HEK293 (cell line): ENCODE measurements around the gene NUP85.

Experiments
- CTCF ChIA-PET: fragments of 350-600 bp; formaldehyde crosslinking; extraction: SDS; loops from one replicate; lab custom pipeline; 2021; ENCODE audit warnings: antibody characterized with exemption; lab: Yijun Ruan, JAX
- POLR2A ChIA-PET: fragments of 300-600 bp; formaldehyde crosslinking; extraction: SDS; loops from one replicate; lab custom pipeline; 2020; ENCODE audit warnings: antibody characterized with exemption, inconsistent platforms; lab: Yijun Ruan, JAX
- H3K27ac ChIP-seq: fragments of 200-500 bp; sonication (Bioruptor generic); 2 replicates; pipeline ENCODE4 v1.5.1; 2014; ENCODE audit warnings: low read depth, low read length, control low read depth, inconsistent platforms; ENCODE audit errors: extremely low read depth
- H3K36me3 ChIP-seq, 2 experiments: fragments of 200-500 bp in 1 of 2; sonication (Bioruptor generic) in 1 of 2; 1 replicate in 1 of 2; 2 replicates in 1 of 2; pipeline ENCODE4 v1.5.1; 2014 to 2017; ENCODE audit warnings: inconsistent platforms in 2 of 2, low read length in 2 of 2; ENCODE audit not compliant: control insufficient read depth in 2 of 2, insufficient read depth in 1 of 2
- H3K4me1 ChIP-seq: fragments of 200-500 bp; sonication (Bioruptor generic); 2 replicates; pipeline ENCODE4 v1.5.1; 2014; ENCODE audit warnings: mild to moderate bottlenecking, low read length, inconsistent platforms; ENCODE audit not compliant: control insufficient read depth, insufficient read depth
- H3K4me3 ChIP-seq: 2 replicates; pipeline ENCODE4 v1.5.1; 2011; ENCODE audit warnings: low read depth, mild to moderate bottlenecking, control low read depth, low read length, moderate library complexity
- H3K9me3 ChIP-seq: fragments of 200-500 bp; sonication (Bioruptor generic); 2 replicates; pipeline ENCODE4 v1.5.1; 2014; ENCODE audit warnings: low read depth, low read length, inconsistent platforms; ENCODE audit not compliant: control insufficient read depth, insufficient read depth
- ATF2 ChIP-seq: fragments of 450-650 bp; formaldehyde crosslinking; IDR thresholded peaks from 2 replicates; pipeline ENCODE4 v1.5.1; 2016; ENCODE audit warnings: missing biosample characterization, missing genetic modification characterization, low read depth
- KLF10 ChIP-seq: fragments of 450-650 bp; IDR thresholded peaks from 2 replicates; pipeline ENCODE4 v1.5.1; 2018; ENCODE audit warnings: missing biosample characterization, mild to moderate bottlenecking, missing genetic modification characterization
- MEIS1 ChIP-seq: sonication (generic); formaldehyde crosslinking; IDR thresholded peaks from 2 replicates; pipeline ENCODE4 v1.8.1; 2022; ENCODE audit warnings: missing genetic modification reagents, mild to moderate bottlenecking, borderline replicate concordance
- PRDM10 ChIP-seq: fragments of 450-650 bp; formaldehyde crosslinking; IDR thresholded peaks from 2 replicates; pipeline ENCODE4 v1.5.1; 2016; ENCODE audit warnings: missing biosample characterization, missing genetic modification characterization
- TRIM28 ChIP-seq: IDR thresholded peaks from 2 replicates; pipeline ENCODE4 v1.6.1; 2011; ENCODE audit warnings: low read length, control low read depth, borderline replicate concordance
- ZBTB11 ChIP-seq: fragments of 450-650 bp; formaldehyde crosslinking; conservative IDR thresholded peaks from 2 replicates; pipeline ENCODE4 v1.5.1; 2016; ENCODE audit warnings: low read depth, missing biosample characterization, missing genetic modification characterization
- ZBTB7A ChIP-seq: fragments of 450-650 bp; formaldehyde crosslinking; IDR thresholded peaks from 2 replicates; pipeline ENCODE4 v1.5.1; 2016; ENCODE audit warnings: low read depth, missing biosample characterization, missing genetic modification characterization
- ZEB2 ChIP-seq: fragments of 450-650 bp; formaldehyde crosslinking; IDR thresholded peaks from 2 replicates; pipeline ENCODE4 v1.5.1; 2016; ENCODE audit warnings: missing biosample characterization, missing genetic modification characterization
- ZFHX2 ChIP-seq: fragments of 450-650 bp; formaldehyde crosslinking; conservative IDR thresholded peaks from 2 replicates; pipeline ENCODE4 v1.5.1; 2016; ENCODE audit warnings: missing biosample characterization, missing genetic modification characterization
- ZNF112 ChIP-seq: fragments of 450-650 bp; formaldehyde crosslinking; IDR thresholded peaks from 2 replicates; pipeline ENCODE4 v1.5.0; 2017; ENCODE audit warnings: missing biosample characterization, missing genetic modification characterization
- ZNF169 ChIP-seq: fragments of 450-650 bp; formaldehyde crosslinking; IDR thresholded peaks from 2 replicates; pipeline ENCODE4 v1.5.1; 2016; ENCODE audit warnings: missing biosample characterization, missing genetic modification characterization
- ZNF2 ChIP-seq: fragments of 450-650 bp; formaldehyde crosslinking; IDR thresholded peaks from 2 replicates; pipeline ENCODE4 v1.5.1; 2016; ENCODE audit warnings: missing biosample characterization, missing genetic modification characterization
- ZNF223 ChIP-seq: fragments of 450-650 bp; formaldehyde crosslinking; IDR thresholded peaks from 2 replicates; pipeline ENCODE4 v1.5.1; 2016; ENCODE audit warnings: missing biosample characterization, missing genetic modification characterization
- ZNF274 ChIP-seq, 2 experiments: fragments of 200-500 bp in 1 of 2; fragments of 450-650 bp in 1 of 2; sonication (Bioruptor generic) in 1 of 2; formaldehyde crosslinking in 1 of 2; IDR thresholded peaks; 2 replicates each; pipeline versions ENCODE4 v1.5.1 to v1.6.1; 2014 to 2016; ENCODE audit warnings: borderline replicate concordance in 1 of 2, inconsistent platforms in 1 of 2, low read length in 1 of 2, missing biosample characterization in 1 of 2, missing genetic modification characterization in 1 of 2
- ZNF341 ChIP-seq: fragments of 450-650 bp; formaldehyde crosslinking; IDR thresholded peaks from 2 replicates; pipeline ENCODE4; 2016; ENCODE audit warnings: low read depth, missing biosample characterization, missing genetic modification characterization
- ZNF366 ChIP-seq: fragments of 450-650 bp; formaldehyde crosslinking; conservative IDR thresholded peaks from 2 replicates; pipeline ENCODE4 v1.5.1; 2016; ENCODE audit warnings: missing biosample characterization, missing genetic modification characterization
- ZNF544 ChIP-seq: fragments of 450-650 bp; formaldehyde crosslinking; IDR thresholded peaks from 2 replicates; pipeline ENCODE4 v1.5.0; 2017; ENCODE audit warnings: missing biosample characterization, missing genetic modification characterization
- ZNF549 ChIP-seq: fragments of 450-650 bp; IDR thresholded peaks from 2 replicates; pipeline ENCODE4 v1.5.1; 2018; ENCODE audit warnings: missing biosample characterization, missing genetic modification characterization, mild to moderate bottlenecking, inconsistent platforms, moderate library complexity
- ZNF621 ChIP-seq: fragments of 450-650 bp; formaldehyde crosslinking; IDR thresholded peaks from 2 replicates; pipeline ENCODE4 v1.5.1; 2017; ENCODE audit warnings: missing biosample characterization, missing genetic modification characterization
- ZNF768 ChIP-seq: fragments of 450-650 bp; formaldehyde crosslinking; IDR thresholded peaks from 2 replicates; pipeline ENCODE4 v1.5.1; 2018; ENCODE audit warnings: missing biosample characterization, mild to moderate bottlenecking, missing genetic modification characterization
- ZNF791 ChIP-seq: fragments of 450-650 bp; formaldehyde crosslinking; IDR thresholded peaks from 2 replicates; pipeline ENCODE4 v1.5.1; 2016; ENCODE audit warnings: missing biosample characterization, missing genetic modification characterization
- ZSCAN4 ChIP-seq: fragments of 450-650 bp; formaldehyde crosslinking; IDR thresholded peaks from 2 replicates; pipeline ENCODE4 v1.5.1; 2017; ENCODE audit warnings: missing biosample characterization, missing genetic modification characterization

NUP85 gene

GRCh38 chr17:75249564-75249963 lies 44.1 kb downstream of the NUP85 start (continued):
- TF ChIP-seq ATF2 (tag by site-specific recombination) (no peak), ZNF791 (tag by site-specific recombination) (no peak), ZBTB7A (tag by site-specific recombination) (no peak), PRDM10 (tag by site-specific recombination) (peak; percentile 72), ZNF223 (tag by site-specific recombination) (no peak), ZNF2 (tag by site-specific recombination) (no peak), KLF10 (tag by site-specific recombination) (no peak), ZEB2 (tag by site-specific recombination) (no peak), TRIM28 (no peak), ZNF112 (tag by site-specific recombination) (no peak)

GRCh38 chr17:75250009-75250471 lies 44.6 kb downstream of the NUP85 start:
- H3K36me3 ChIP-seq: peaks cover 9 to 24% of the 10 kb centered on the region in 2 experiments; a peak in 2 of 3 replicates
- H3K4me3 ChIP-seq: no peak overlapping the region
- peak overlapping the region; percentile 3; the same call in 1 of the 2 replicates for H3K27ac ChIP-seq
- ChIA-PET CTCF (interaction anchor here (0.6 to 6.6 kb wide), 10 partner anchors 10 to 1819 kb away, joined by 3 to 71 read pairs (median 6); partner anchors contain the start of gene MIF4GD), POLR2A (interaction anchor here (0.7 to 3.0 kb wide), 6 partner anchors 10 to 39 kb away, joined by 3 to 12 read pairs (median 5); partner anchors contain the start of genes GGA3, MIF4GD, MRPS7 and SLC25A19)
- peaks cover 6% of the 10 kb centered on the region for H3K4me1 ChIP-seq
- no peaks in the 10 kb centered on the region for H3K9me3 ChIP-seq
- TF ChIP-seq PRDM10 (tag by site-specific recombination) (peak; percentile 56), ZBTB11 (tag by site-specific recombination) (no peak), ZNF544 (tag by site-specific recombination) (no peak), ZNF274 (IDR thresholded peaks at IDR 0.05; ENCODE audit: low read length) (no peak), ZNF274 (tag by site-specific recombination; IDR thresholded peaks at IDR 0.05; ENCODE audit: borderline replicate concordance) (no peak), ZNF549 (no peak), ZNF621 (no peak), ZSCAN4 (tag by site-specific recombination) (no peak), ZNF169 (tag by site-specific recombination) (no peak), ZNF112 (tag by site-specific recombination) (no peak), KLF10 (tag by site-specific recombination) (no peak), ZFHX2 (tag by site-specific recombination) (peak; percentile 96), ZNF366 (tag by site-specific recombination) (peak; percentile 38; the same call in 1 of the 2 replicates), MEIS1 (no peak), ZNF341 (tag by site-specific recombination) (no peak), ZNF768 (tag by site-specific recombination) (no peak)
